Small intestine (tissue), 7 donors: ENCODE data around the gene BEST1. TPM values are rescaled to one million over a fixed set of nuclear protein-coding genes. Genes with fewer than 3 reads are reported as not detected.

Experiments used
- DNase-seq, 2 donors: peaks; one replicate each; pipeline versions ENCODE4 v3.0.0 to v3.0.0-alpha.2; 2013
- FAIRE-seq: peaks from 2 replicates; lab custom pipeline; 2012; peaks lifted over from hg19 to GRCh38; lab: Jason Lieb, UNC
- H3K27ac ChIP-seq, 3 donors: one replicate each; pipeline ENCODE4 v1.5.1; 2013; ENCODE audit warnings: low read length in 2 of 3, mild to moderate bottlenecking in 2 of 3, control low read depth in 1 of 3, inconsistent platforms in 1 of 3, low read depth in 1 of 3, moderate library complexity in 1 of 3
- H3K27me3 ChIP-seq, 3 donors: one replicate each; pipeline ENCODE4 v1.6.1; 2013; ENCODE audit warnings: low read length in 3 of 3, inconsistent platforms in 1 of 3; ENCODE audit not compliant: control insufficient read depth in 3 of 3, insufficient read depth in 3 of 3
- H3K36me3 ChIP-seq, 3 donors: one replicate each; pipeline ENCODE4 v1.6.1; 2013; ENCODE audit warnings: low read length in 3 of 3, inconsistent platforms in 1 of 3, low read depth in 1 of 3, mild to moderate bottlenecking in 1 of 3, moderate library complexity in 1 of 3; ENCODE audit not compliant: control insufficient read depth in 3 of 3, insufficient read depth in 2 of 3
- H3K4me1 ChIP-seq, 3 donors: one replicate each; pipeline ENCODE4 v1.6.1; 2013; ENCODE audit warnings: low read length in 2 of 3, inconsistent platforms in 1 of 3, low read depth in 1 of 3, mild to moderate bottlenecking in 1 of 3, moderate library complexity in 1 of 3; ENCODE audit not compliant: control insufficient read depth in 3 of 3, insufficient read depth in 2 of 3
- H3K4me3 ChIP-seq, 3 donors: one replicate each; pipeline ENCODE4 v1.5.1; 2013; ENCODE audit warnings: low read length in 3 of 3, control low read depth in 1 of 3, inconsistent platforms in 1 of 3, low read depth in 1 of 3, mild to moderate bottlenecking in 1 of 3, moderate library complexity in 1 of 3
- H3K9me3 ChIP-seq, 2 donors: one replicate each; pipeline ENCODE4 v1.6.1; 2013; ENCODE audit warnings: low read depth in 1 of 2, low read length in 1 of 2; ENCODE audit not compliant: control insufficient read depth in 2 of 2, insufficient read depth in 1 of 2
- WGBS, 3 donors: extraction: QIAGEN DNeasy Blood & Tissue Kit; methylation state at CpG; one replicate each; pipeline ENCODE4 v1.1.7; 2013; 5-methylcytosine and 5-hydroxymethylcytosine counted together
- polyA plus RNA-seq, 4 donors: library from polyadenylated mRNA; stranded (reverse) in 3 of 4; unstranded in 1 of 4; fragments of 200-250 nt in 3 of 4; fragments of 120-200 nt in 1 of 4; gene quantifications; one replicate each; pipeline versions ENCODE4 v1.2.1 to v1.2.3, GENCODE V29; 2013
- donor health status: healthy with polysubstance abuse.
- donor health status: control.
- donor health status: control.
- donor health status: Bipolar disorder and iron deficiency.
- donor health status: healthy.

BEST1 gene
- polyA plus RNA-seq, 4 donors: 2.7 to 4.7 (median 3.9) TPM

- H3K36me3 ChIP-seq: no peaks in the 10 kb centered on the region
- no peak for FAIRE-seq
- H3K27ac ChIP-seq: peak overlapping the region; percentile 84 to 92 (median 92)
- no peak for DNase-seq
- H3K27me3 ChIP-seq: no peaks in the 10 kb centered on the region
- no peak overlapping the region for H3K4me3 ChIP-seq
- WGBS, 3 donors: 48 to 54% (median 54%) methylated on average over 7 of the region's 7 CpGs
- H3K9me3 ChIP-seq: no peaks in the 10 kb centered on the region
- peaks cover 12 to 80% (median 26%) of the 10 kb centered on the region in 3 donors for H3K4me1 ChIP-seq
These were observed 22.0 kb downstream of the BEST1 start for GRCh38 chr11:61972112-61972671.

GRCh38 chr11:61972672-61973475 is 22.7 kb downstream of the BEST1 start:
- Histone ChIP-seq H3K9me3 (no peaks in the 10 kb centered on the region), H3K4me1 (peaks cover 12 to 85% (median 26%) of the 10 kb centered on the region in 3 donors), H3K4me3 (no peak overlapping the region), H3K36me3 (no peaks in the 10 kb centered on the region), H3K27ac (peak overlapping the region; percentile 84 to 92 (median 92)), H3K27me3 (no peaks in the 10 kb centered on the region)
- DNase-seq: peak; percentile 87 to 93
- WGBS, 3 donors: 16 to 30% (median 29%) methylated on average over 11 of the region's 11 CpGs
- no peak for FAIRE-seq

GRCh38 chr11:61973476-61974162 is 23.5 kb downstream of the BEST1 start:
- no peaks in the 10 kb centered on the region for H3K36me3 ChIP-seq
- FAIRE-seq: no peak
- WGBS, 3 donors: 24 to 53% (median 42%) methylated on average over 9 to 10 of the region's 10 CpGs
- peak overlapping the region; percentile 84 to 92 (median 92) for H3K27ac ChIP-seq
- H3K27me3 ChIP-seq: no peaks in the 10 kb centered on the region
- H3K9me3 ChIP-seq: no peaks in the 10 kb centered on the region
- peak overlapping the region in 1 of 3 donors; percentile 9 for H3K4me3 ChIP-seq
- peaks cover 12 to 84% (median 26%) of the 10 kb centered on the region in 3 donors for H3K4me1 ChIP-seq
- peak; percentile 39 to 59 for DNase-seq

GRCh38 chr11:61974766-61975631 is 24.8 kb downstream of the BEST1 start:
- 12 to 60% (median 29%) methylated on average over 13 to 14 of the region's 14 CpGs for WGBS, 3 donors
- peak overlapping the region in 1 of 3 donors; percentile 42 for H3K4me3 ChIP-seq
- no peaks in the 10 kb centered on the region for H3K9me3 ChIP-seq
- H3K27me3 ChIP-seq: no peaks in the 10 kb centered on the region
- DNase-seq (peak; percentile 74 to 92), FAIRE-seq (no peak)
- peaks cover 0 to 5% (median 0%) of the 10 kb centered on the region in 3 donors for H3K36me3 ChIP-seq
- H3K27ac ChIP-seq: peak overlapping the region; percentile 77 to 92 (median 82)
- peaks cover 12 to 90% (median 22%) of the 10 kb centered on the region in 3 donors for H3K4me1 ChIP-seq

GRCh38 chr11:61975638-61976419 is 25.7 kb downstream of the BEST1 start:
- DNase-seq (peak in 1 of 2 donors; percentile 58), FAIRE-seq (no peak)
- WGBS, 3 donors: 50 to 81% (median 59%) methylated on average over 15 of the region's 15 CpGs
- Histone ChIP-seq H3K36me3 (peaks cover 0 to 5% (median 0%) of the 10 kb centered on the region in 3 donors), H3K9me3 (no peaks in the 10 kb centered on the region), H3K27ac (peak overlapping the region; percentile 77 to 92 (median 82)), H3K27me3 (no peaks in the 10 kb centered on the region), H3K4me1 (peaks cover 12 to 91% (median 22%) of the 10 kb centered on the region in 3 donors), H3K4me3 (peak overlapping the region in 1 of 3 donors; percentile 42)

GRCh38 chr11:61976420-61976800 is 26.3 kb downstream of the BEST1 start:
- Histone ChIP-seq H3K4me1 (peaks cover 7 to 91% (median 18%) of the 10 kb centered on the region in 3 donors), H3K9me3 (no peaks in the 10 kb centered on the region), H3K36me3 (peaks cover 0 to 5% (median 0%) of the 10 kb centered on the region in 3 donors), H3K27me3 (no peaks in the 10 kb centered on the region), H3K4me3 (peak overlapping the region in 1 of 3 donors; percentile 42), H3K27ac (peak overlapping the region in 2 of 3 donors; percentile 82 to 92)
- no peak for FAIRE-seq
- DNase-seq: no peak
- WGBS, 3 donors: 26 to 72% (median 45%) methylated on average over 8 of the region's 8 CpGs

GRCh38 chr11:61976813-61977475 is 26.8 kb downstream of the BEST1 start:
- DNase-seq: no peak
- Histone ChIP-seq H3K27me3 (no peaks in the 10 kb centered on the region), H3K4me3 (peak overlapping the region in 1 of 3 donors; percentile 42), H3K27ac (peak overlapping the region in 1 of 3 donors; percentile 82), H3K36me3 (peaks cover 0 to 5% (median 0%) of the 10 kb centered on the region in 3 donors), H3K9me3 (no peaks in the 10 kb centered on the region), H3K4me1 (peaks cover 6 to 87% (median 18%) of the 10 kb centered on the region in 3 donors)
- WGBS, 3 donors: 68 to 85% (median 73%) methylated on average over 7 of the region's 7 CpGs
- FAIRE-seq: no peak
